ENCODE measurements around the gene WDR48. TPM values are rescaled to one million over a fixed set of nuclear protein-coding genes. Genes with fewer than 3 reads are reported as not detected.
A peak's percentile ranks its signal among the peaks of the same experiment; 100 is the strongest.

Gene WDR48
- total and polyA plus RNA-seq, 9 of the 15 experiments (the other 6 are each of a cell fraction or from before 2014, with no cell fraction given), result 26.6 to 70.6 (median 48.0) TPM

- intact Hi-C loops (cut with micrococcal nuclease) (no loop called here), in situ Hi-C loops (cut with MboI) (no loop called here)
- H3K36me3 ChIP-seq (ENCODE audit: control insufficient read depth, insufficient read depth, low read length), result peaks cover 98% of the 10 kb centered on the region
- no peak overlapping the region for H3K4me2 ChIP-seq (ENCODE audit: insufficient read depth, low read length)
- ATAC-seq (no peak), DNase-seq (ENCODE audit: extremely low read depth in 1 of 4, low spot score in 3 of 4) (no peak), FAIRE-seq (no peak)
- peak overlapping the region in 1 of 2 experiments; percentile 1; a peak in 1 of 4 replicates for H3K9ac ChIP-seq (ENCODE audit: insufficient read depth in 1 of 2, low read depth in 2 of 2, low read length in 2 of 2)
- 89% methylated on average over 8 of the region's 8 CpGs for WGBS (ENCODE audit: insufficient coverage, low coverage, missing lambda C conversion rate)
- BruUV-seq (replicated peaks), result no TSS peak
- no peak overlapping the region for H3K27ac ChIP-seq (ENCODE audit: extremely low read depth, low read depth, low read length)
- ChIA-PET POLR2A (interaction anchor here (0.7 to 1.6 kb wide), 3 partner anchors 9 to 19 kb away, joined by 3 to 5 read pairs (median 3); no protein-coding TSS in a partner anchor), CTCF (ENCODE audit: low intra/inter-chr PET ratio) (interaction anchor here (0.7 kb wide), 1 partner anchor 9 kb away, joined by 3 read pairs; no protein-coding TSS in a partner anchor)
- H2AFZ ChIP-seq (ENCODE audit: low read depth, low read length), result no peak overlapping the region
- TF ChIP-seq RBM22 (IDR thresholded peaks at IDR 0.05; ENCODE audit: low read depth, low read length, poor library complexity, severe bottlenecking) (peak; percentile 59), POLR2A (conservative IDR thresholded peaks at IDR 0.05) (peak; percentile 37; the same call in 1 of the 2 replicates), ZBTB11 (CRISPR knock-in tag; IDR thresholded peaks at IDR 0.05) (no peak), POLR2G (IDR thresholded peaks at IDR 0.05; ENCODE audit: low read depth, low read length) (peak; percentile 48; the same call in 1 of the 2 replicates), ZNF57 (CRISPR knock-in tag; IDR thresholded peaks at IDR 0.05) (no peak)
- TF ChIP-seq, protein P1, sequence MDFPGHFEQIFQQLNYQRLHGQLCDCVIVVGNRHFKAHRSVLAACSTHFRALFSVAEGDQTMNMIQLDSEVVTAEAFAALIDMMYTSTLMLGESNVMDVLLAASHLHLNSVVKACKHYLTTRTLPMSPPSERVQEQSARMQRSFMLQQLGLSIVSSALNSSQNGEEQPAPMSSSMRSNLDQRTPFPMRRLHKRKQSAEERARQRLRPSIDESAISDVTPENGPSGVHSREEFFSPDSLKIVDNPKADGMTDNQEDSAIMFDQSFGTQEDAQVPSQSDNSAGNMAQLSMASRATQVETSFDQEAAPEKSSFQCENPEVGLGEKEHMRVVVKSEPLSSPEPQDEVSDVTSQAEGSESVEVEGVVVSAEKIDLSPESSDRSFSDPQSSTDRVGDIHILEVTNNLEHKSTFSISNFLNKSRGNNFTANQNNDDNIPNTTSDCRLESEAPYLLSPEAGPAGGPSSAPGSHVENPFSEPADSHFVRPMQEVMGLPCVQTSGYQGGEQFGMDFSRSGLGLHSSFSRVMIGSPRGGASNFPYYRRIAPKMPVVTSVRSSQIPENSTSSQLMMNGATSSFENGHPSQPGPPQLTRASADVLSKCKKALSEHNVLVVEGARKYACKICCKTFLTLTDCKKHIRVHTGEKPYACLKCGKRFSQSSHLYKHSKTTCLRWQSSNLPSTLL (IDR thresholded peaks at IDR 0.05), result no peak
- TF ChIP-seq, protein P2, sequence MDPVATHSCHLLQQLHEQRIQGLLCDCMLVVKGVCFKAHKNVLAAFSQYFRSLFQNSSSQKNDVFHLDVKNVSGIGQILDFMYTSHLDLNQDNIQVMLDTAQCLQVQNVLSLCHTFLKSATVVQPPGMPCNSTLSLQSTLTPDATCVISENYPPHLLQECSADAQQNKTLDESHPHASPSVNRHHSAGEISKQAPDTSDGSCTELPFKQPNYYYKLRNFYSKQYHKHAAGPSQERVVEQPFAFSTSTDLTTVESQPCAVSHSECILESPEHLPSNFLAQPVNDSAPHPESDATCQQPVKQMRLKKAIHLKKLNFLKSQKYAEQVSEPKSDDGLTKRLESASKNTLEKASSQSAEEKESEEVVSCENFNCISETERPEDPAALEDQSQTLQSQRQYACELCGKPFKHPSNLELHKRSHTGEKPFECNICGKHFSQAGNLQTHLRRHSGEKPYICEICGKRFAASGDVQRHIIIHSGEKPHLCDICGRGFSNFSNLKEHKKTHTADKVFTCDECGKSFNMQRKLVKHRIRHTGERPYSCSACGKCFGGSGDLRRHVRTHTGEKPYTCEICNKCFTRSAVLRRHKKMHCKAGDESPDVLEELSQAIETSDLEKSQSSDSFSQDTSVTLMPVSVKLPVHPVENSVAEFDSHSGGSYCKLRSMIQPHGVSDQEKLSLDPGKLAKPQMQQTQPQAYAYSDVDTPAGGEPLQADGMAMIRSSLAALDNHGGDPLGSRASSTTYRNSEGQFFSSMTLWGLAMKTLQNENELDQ (CRISPR knock-in tag; IDR thresholded peaks at IDR 0.05; ENCODE audit: borderline replicate concordance), result no peak
- TF ChIP-seq, protein P3, sequence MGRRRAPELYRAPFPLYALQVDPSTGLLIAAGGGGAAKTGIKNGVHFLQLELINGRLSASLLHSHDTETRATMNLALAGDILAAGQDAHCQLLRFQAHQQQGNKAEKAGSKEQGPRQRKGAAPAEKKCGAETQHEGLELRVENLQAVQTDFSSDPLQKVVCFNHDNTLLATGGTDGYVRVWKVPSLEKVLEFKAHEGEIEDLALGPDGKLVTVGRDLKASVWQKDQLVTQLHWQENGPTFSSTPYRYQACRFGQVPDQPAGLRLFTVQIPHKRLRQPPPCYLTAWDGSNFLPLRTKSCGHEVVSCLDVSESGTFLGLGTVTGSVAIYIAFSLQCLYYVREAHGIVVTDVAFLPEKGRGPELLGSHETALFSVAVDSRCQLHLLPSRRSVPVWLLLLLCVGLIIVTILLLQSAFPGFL (CRISPR knock-in tag; IDR thresholded peaks at IDR 0.05), result no peak
- peaks cover 0 to 6% of the 10 kb centered on the region in 2 experiments; a peak in 1 of 5 replicates for H3K4me1 ChIP-seq (replicated peaks in 1 of 2; ENCODE audit: control insufficient read depth in 2 of 2, insufficient read depth in 2 of 2, low read length in 2 of 2)
- H3K79me2 ChIP-seq (ENCODE audit: control insufficient read depth, insufficient read depth, low read length), result peaks cover 9% of the 10 kb centered on the region; the same call in 1 of the 3 replicates
- H3K9me1 ChIP-seq (ENCODE audit: control insufficient read depth, insufficient read depth, low read length), result peaks cover 4% of the 10 kb centered on the region
- H4K20me1 ChIP-seq (replicated peaks; ENCODE audit: control insufficient read depth, insufficient read depth, low read length), result peaks cover 14% of the 10 kb centered on the region
- H3K9me3 ChIP-seq (replicated peaks; ENCODE audit: control insufficient read depth, insufficient read depth, low read depth, low read length), result no peaks in the 10 kb centered on the region
- H3K27me3 ChIP-seq (ENCODE audit: control insufficient read depth in 2 of 2, insufficient read depth in 2 of 2, low read length in 2 of 2), result no peaks in the 10 kb centered on the region
- no peak overlapping the region for H3K4me3 ChIP-seq
Observed at GRCh38 chr3:39097716-39098472, 46.1 kb downstream of the WDR48 start.
